Heart left ventricle (tissue), 16 donors: Measurements from ENCODE around the gene MIA. TPM values are rescaled to one million over a fixed set of nuclear protein-coding genes. Genes with fewer than 3 reads are reported as not detected.
A peak's percentile ranks its signal among the peaks of the same experiment; 100 is the strongest.

ENCODE experiments used
- ATAC-seq, 4 donors: fragments of 200-7000 bp; cut with Tn5 transposase; one replicate each; pipeline ENCODE4 v1.9.1; 2020 to 2022; ENCODE audit warnings: moderate library complexity in 4 of 4, mild to moderate bottlenecking in 3 of 4, moderate number of reproducible peaks in 1 of 4
- DNase-seq, 5 donors: peaks; one replicate each; pipeline ENCODE4 v3.0.0-alpha.2; 2020
- H3K27ac ChIP-seq, 12 donors: fragments of 200-600 bp; sonication (generic) in 4 of 12; one replicate each; pipeline versions ENCODE4 v1.5.0 to v1.8.0; 2016 to 2022; ENCODE audit warnings: mild to moderate bottlenecking in 2 of 12
- H3K27me3 ChIP-seq, 9 donors: fragments of 200-600 bp; sonication (generic) in 2 of 9; one replicate each; pipeline versions ENCODE4 v1.5.1 to v1.8.0; 2016 to 2022; ENCODE audit warnings: mild to moderate bottlenecking in 3 of 9
- H3K36me3 ChIP-seq, 9 donors: fragments of 200-600 bp; sonication (generic) in 2 of 9; one replicate each; pipeline versions ENCODE4 v1.5.0 to v1.8.0; 2018 to 2022; ENCODE audit warnings: mild to moderate bottlenecking in 2 of 9
- H3K4me1 ChIP-seq, 12 donors: fragments of 200-600 bp; sonication (generic) in 4 of 12; one replicate each; pipeline versions ENCODE4 v1.5.0 to v1.8.0; 2016 to 2022; ENCODE audit warnings: mild to moderate bottlenecking in 3 of 12
- H3K4me3 ChIP-seq, 12 donors: fragments of 200-600 bp; sonication (generic) in 4 of 12; one replicate each; pipeline versions ENCODE4 v1.5.0 to v1.8.0; 2017 to 2022; ENCODE audit warnings: mild to moderate bottlenecking in 9 of 12, moderate library complexity in 4 of 12
- H3K9me3 ChIP-seq, 12 donors: fragments of 200-600 bp; sonication (generic) in 4 of 12; one replicate each; pipeline versions ENCODE4 v1.5.0 to v1.8.0; 2016 to 2022; ENCODE audit warnings: mild to moderate bottlenecking in 1 of 12
- CTCF ChIP-seq, 12 donors: fragments of 200-600 bp; sonication (generic) in 4 of 12; IDR thresholded peaks; one replicate each; pipeline versions ENCODE4 v1.5.0 to v1.8.0; 2018 to 2022; ENCODE audit warnings: antibody characterized with exemption in 12 of 12, mild to moderate bottlenecking in 5 of 12
- POLR2A ChIP-seq, 2 donors: fragments of 450-650 bp; IDR thresholded peaks; one replicate each; pipeline ENCODE4 v1.6.1; 2017; ENCODE audit warnings: antibody characterized with exemption in 2 of 2, mild to moderate bottlenecking in 2 of 2, moderate library complexity in 2 of 2
- WGBS, 4 donors: extraction: QIAGEN DNeasy Blood & Tissue Kit in 2 of 4; methylation state at CpG; one replicate each; pipeline versions ENCODE4 v1.1.5 to v1.1.7; 2013 to 2018; 5-methylcytosine and 5-hydroxymethylcytosine counted together
- intact Hi-C, 10 donors: fragments of 100-400 bp; cut with DNase I; formaldehyde crosslinking; loops; one replicate each; pipeline versions ENCODE4 v1.11.1 to v1.14.2; 2022
- polyA plus RNA-seq, 2 donors: library from polyadenylated mRNA; stranded (reverse); fragments of 200-250 nt; gene quantifications; one replicate each; pipeline ENCODE4 v1.2.3, GENCODE V29; 2013
- total RNA-seq, 9 donors: library from RNA; depleted of rRNA in 2 of 9; stranded (reverse); fragments of >200 nt in 2 of 9; fragmentation: NEBNext Ultra II Directional in 3 of 9; extraction: Animal tissue kit (Norgen Biotek cat#: 25700) in 3 of 9; gene quantifications; one replicate each; pipeline versions ENCODE4 v1.1.0 to v1.2.4, GENCODE V29; 2016 to 2023
- donor health status: ischemic (EF 13 %, LVEDD 7.1; RV severe dilation, severe dysfunction).
- donor health status: healthy with polysubstance abuse.
- donor health status: DM: no; HTN: yes; CAD: no.
- donor health status: DM: no; HTN: no; CAD: no.
- donor health status: ischemic (EF 25% LVEDD 6.9; RV normal size, moderate dysfunction).
- donor health status: ischemic (EF 25% LVEDD 5.7; RV mildly dilated, moderate dysfunction).
- donor health status: healthy.
- donor health status: DM: yes; HTN: yes; CAD: no.
- donor health status: ischemic (EF 35%, LVEDD 5.7; RV mildly dilated, moderate dysfunction).
- donor health status: nonischemic (EF 11% LVEDD 7.7; RV severe dilation, severe dysfunction).
- donor health status: DM: yes; HTN: yes; CAD: no.
- donor health status: PGD.
- donor health status: ischemic (EF 29% LVEDD 5.4; RV normal size, mild dysfunction).
- donor health status: nonischemic (EF 23%, LVEDD 6.1; RV moderate dilation, normal function).

Gene MIA
- total and polyA plus RNA-seq, 11 donors: 0.72 to 3.0 (median 1.0) TPM; not detected in 5

DNA sequence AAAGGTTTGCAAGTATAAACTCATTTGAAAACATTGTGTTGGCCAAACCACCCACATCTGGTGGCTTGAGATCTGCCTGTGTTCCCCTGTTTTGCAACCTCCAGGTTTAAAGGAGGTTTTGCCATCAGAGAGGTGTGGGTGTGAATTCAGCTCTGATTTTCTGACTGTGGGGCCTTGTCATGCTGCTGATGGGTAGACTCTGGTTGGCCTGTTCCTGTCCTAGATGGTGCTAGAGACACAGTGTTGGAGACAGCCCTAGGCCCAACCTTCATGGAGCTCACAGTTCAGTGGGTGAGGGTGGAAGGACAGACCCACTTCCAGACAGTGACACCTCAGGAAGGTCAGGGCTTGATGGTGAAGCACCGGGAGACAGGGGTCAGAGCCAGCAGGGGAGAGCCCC is 10.2 kb downstream of the MIA start:
- H3K27ac ChIP-seq: no peak overlapping the region
- no peak for TF ChIP-seq POLR2A (IDR thresholded peaks at IDR 0.05)
- no peak for TF ChIP-seq CTCF (IDR thresholded peaks at IDR 0.05)
- no peaks in the 10 kb centered on the region for H3K9me3 ChIP-seq
- intact Hi-C loops: no loop called here
- ATAC-seq: no peak
- H3K4me1 ChIP-seq: no peaks in the 10 kb centered on the region
- H3K27me3 ChIP-seq: no peaks in the 10 kb centered on the region
- H3K4me3 ChIP-seq: no peak overlapping the region
- peaks cover 0 to 52% (median 15%) of the 10 kb centered on the region in 9 donors for H3K36me3 ChIP-seq
- no peak for DNase-seq
- WGBS, 4 donors: 59 to 100% (median 71%) methylated on average over 1 of the region's 1 CpG

GRCh38 chr19:40786060-40787037 is 11.0 kb downstream of the MIA start:
- H3K27ac ChIP-seq: no peak overlapping the region
- DNase-seq (peak in 1 of 5 donors; percentile 58), ATAC-seq (peak in 1 of 4 donors; percentile 27)
- intact Hi-C loops: no loop called here
- no peak for TF ChIP-seq CTCF (IDR thresholded peaks at IDR 0.05)
- no peak for TF ChIP-seq POLR2A (IDR thresholded peaks at IDR 0.05)
- no peaks in the 10 kb centered on the region for H3K9me3 ChIP-seq
- no peaks in the 10 kb centered on the region for H3K4me1 ChIP-seq
- no peaks in the 10 kb centered on the region for H3K27me3 ChIP-seq
- WGBS, 4 donors: 91 to 95% (median 92%) methylated on average over 25 of the region's 25 CpGs
- H3K4me3 ChIP-seq: no peak overlapping the region
- peaks cover 0 to 59% (median 19%) of the 10 kb centered on the region in 9 donors for H3K36me3 ChIP-seq

- H3K27ac ChIP-seq: no peak overlapping the region
Measured at GRCh38 chr19:40791349-40791748, 16.0 kb downstream of the MIA start.

More at GRCh38 chr19:40791349-40791748, 16.0 kb downstream of the MIA start:
- Histone ChIP-seq H3K4me1 (no peaks in the 10 kb centered on the region), H3K9me3 (no peaks in the 10 kb centered on the region), H3K36me3 (peaks cover 0 to 53% (median 22%) of the 10 kb centered on the region in 9 donors), H3K27me3 (no peaks in the 10 kb centered on the region), H3K4me3 (no peak overlapping the region)
- DNase-seq: no peak
- WGBS, 4 donors: 80 to 95% (median 83%) methylated on average over 7 of the region's 7 CpGs
- intact Hi-C loops: no loop called here
- TF ChIP-seq CTCF (IDR thresholded peaks at IDR 0.05) (no peak), POLR2A (IDR thresholded peaks at IDR 0.05) (no peak)
- no peak for ATAC-seq
